K562 (cell line): ENCODE data around the gene ZMYM4. TPM values are rescaled to one million over a fixed set of nuclear protein-coding genes. Genes with fewer than 3 reads are reported as not detected.

ENCODE experiments used
- CHAMP1 ChIP-seq: fragments of 450-650 bp; IDR thresholded peaks from 2 replicates; pipeline ENCODE4 v1.6.1; 2016; ENCODE audit warnings: mild to moderate bottlenecking
- DLX4 ChIP-seq: fragments of 250-450 bp; sonication (Bioruptor Pico); IDR thresholded peaks from 2 replicates; pipeline ENCODE4 v1.6.1; 2021; ENCODE audit warnings: mild to moderate bottlenecking
- ETV1 ChIP-seq: fragments of 450-650 bp; conservative IDR thresholded peaks from 2 replicates; pipeline ENCODE4 v1.6.1; 2016; ENCODE audit warnings: missing genetic modification characterization, control low read depth, low read depth, missing compliant biosample characterization
- FOSL1 ChIP-seq: fragments of 200-800 bp; sonication (Bioruptor generic); conservative IDR thresholded peaks from 2 replicates; pipeline ENCODE4 v1.6.1; 2016; ENCODE audit warnings: missing genetic modification characterization, missing compliant biosample characterization
- HBP1 ChIP-seq: fragments of 450-650 bp; formaldehyde crosslinking; IDR thresholded peaks from 2 replicates; pipeline ENCODE4 v1.4.0; 2022; ENCODE audit warnings: missing genetic modification characterization
- HNRNPUL1 ChIP-seq: fragments of 200-400 bp; formaldehyde crosslinking; IDR thresholded peaks from 2 replicates; pipeline ENCODE4 v1.6.1; 2017; ENCODE audit warnings: low read length
- KHSRP ChIP-seq: fragments of 450-650 bp; IDR thresholded peaks from 2 replicates; pipeline ENCODE4 v1.6.1; 2017
- MAFF ChIP-seq: IDR thresholded peaks from 2 replicates; pipeline ENCODE4 v1.6.1; 2012; ENCODE audit warnings: low read length, improper control_type of control experiment
- NFE2 ChIP-seq: IDR thresholded peaks from 2 replicates; pipeline ENCODE4 v1.6.1; 2014; ENCODE audit warnings: antibody characterized with exemption, low read depth
- PHB ChIP-seq: fragments of 250-450 bp; sonication (Bioruptor Pico); IDR thresholded peaks from 2 replicates; pipeline ENCODE4 v1.5.0; 2021
- RBM14 ChIP-seq: fragments of 200-400 bp; formaldehyde crosslinking; IDR thresholded peaks from 2 replicates; pipeline ENCODE4 v1.6.1; 2018; ENCODE audit warnings: low read depth, mild to moderate bottlenecking, low read length, moderate library complexity, borderline replicate concordance; ENCODE audit not compliant: insufficient read depth
- SMC3 ChIP-seq: conservative IDR thresholded peaks from 2 replicates; pipeline ENCODE4 v1.6.1; 2011; ENCODE audit warnings: low read depth, low read length, improper control_type of control experiment; ENCODE audit not compliant: insufficient read depth
- TFE3 ChIP-seq: fragments of 450-650 bp; formaldehyde crosslinking; IDR thresholded peaks from 2 replicates; pipeline ENCODE4 v1.4.0; 2020; ENCODE audit warnings: mild to moderate bottlenecking, mixed read lengths
- ZNF384 ChIP-seq: IDR thresholded peaks from 2 replicates; pipeline ENCODE4 v1.6.1; 2012; ENCODE audit warnings: low read depth, low read length, improper control_type of control experiment
- ZNF408 ChIP-seq: fragments of 250-450 bp; sonication (Bioruptor Pico); IDR thresholded peaks from 2 replicates; pipeline ENCODE4 v1.4.0; 2020; ENCODE audit warnings: low read depth, mild to moderate bottlenecking, moderate library complexity
- ZNF431 ChIP-seq: sonication (generic); formaldehyde crosslinking; IDR thresholded peaks from 2 replicates; pipeline ENCODE4 v1.8.0; 2022; ENCODE audit warnings: mild to moderate bottlenecking, missing genetic modification reagents
- ZNF518B ChIP-seq: fragments of 250-450 bp; sonication (Bioruptor Pico); IDR thresholded peaks from 2 replicates; pipeline ENCODE4 v1.5.0; 2021; ENCODE audit warnings: mild to moderate bottlenecking, moderate library complexity
- ZNF551 ChIP-seq: fragments of 250-450 bp; sonication (Bioruptor Pico); IDR thresholded peaks from 2 replicates; pipeline ENCODE4 v1.5.0; 2021; ENCODE audit warnings: mild to moderate bottlenecking, moderate library complexity
- ZNF830 ChIP-seq: fragments of 250-450 bp; sonication (Bioruptor Pico); IDR thresholded peaks from 2 replicates; pipeline ENCODE4 v1.5.0; 2021; ENCODE audit warnings: mild to moderate bottlenecking
- polyA plus RNA-seq, 8 experiments: library from polyadenylated mRNA; depleted of rRNA in 4 of 8; stranded (reverse) in 5 of 8; unstranded in 3 of 8; fragments of >200 nt; fragmentation: Nextera tagmentation in 2 of 8; fragmentation: Illumina TruSeq in 1 of 8; extraction: Ambion mirVana in 2 of 8; extraction: Trizol in 1 of 8; gene quantifications; 2 replicates each; pipeline versions ENCODE4 v1.2.1 to v1.2.3, GENCODE V29; 2011 to 2014; ENCODE audit warnings: inconsistent platforms in 1 of 8, missing spikeins in 1 of 8
- total RNA-seq, 7 experiments: library from RNA; depleted of rRNA in 6 of 7; stranded (reverse); fragments of >200 nt in 6 of 7; fragmentation: Illumina TruSeq in 2 of 7; extraction: Trizol in 2 of 7; gene quantifications; 2 replicates each; pipeline versions ENCODE4 v1.2.1 to v1.2.3, GENCODE V29; 2011 to 2021; ENCODE audit warnings: low replicate concordance in 1 of 7

Gene ZMYM4
- total and polyA plus RNA-seq, 9 of the 15 experiments (the other 6 are each of a cell fraction or from before 2014, with no cell fraction given): 15.2 to 77.2 (median 63.3) TPM

- no peak for TF ChIP-seq ZNF551
- no peak for TF ChIP-seq KHSRP
- no peak for TF ChIP-seq DLX4 (CRISPR knock-in tag)
- TF ChIP-seq HBP1 (CRISPR knock-in tag): peak; percentile 80; the same call in 1 of the 2 replicates
- no peak for TF ChIP-seq ZNF384
- TF ChIP-seq CHAMP1: peak; percentile 93
- no peak for TF ChIP-seq ZNF408 (CRISPR knock-in tag)
- TF ChIP-seq NFE2: peak; percentile 17; the same call in 1 of the 2 replicates
- no peak for TF ChIP-seq ETV1 (tag)
- TF ChIP-seq TFE3 (CRISPR knock-in tag): peak; percentile 12; the same call in 1 of the 2 replicates
- TF ChIP-seq ZNF431 (CRISPR knock-in tag): no peak
- TF ChIP-seq HNRNPUL1: no peak
- no peak for TF ChIP-seq MAFF
- no peak for TF ChIP-seq ZNF830
- no peak for TF ChIP-seq PHB (CRISPR knock-in tag)
- TF ChIP-seq RBM14: no peak
- TF ChIP-seq FOSL1 (tag): peak; percentile 100
- TF ChIP-seq SMC3: no peak
- TF ChIP-seq ZNF518B (CRISPR knock-in tag): no peak
Measured at GRCh38 chr1:35278886-35279554, 10.5 kb downstream of the ZMYM4 start (continued).
